ENCODE data around the gene TTC34. TPM values are rescaled to one million over a fixed set of nuclear protein-coding genes. Genes with fewer than 3 reads are reported as not detected.

TTC34 gene
- total RNA-seq, 4 donors from 2014 or later: 0.84 to 1.2 (median 1.0) TPM

DNA sequence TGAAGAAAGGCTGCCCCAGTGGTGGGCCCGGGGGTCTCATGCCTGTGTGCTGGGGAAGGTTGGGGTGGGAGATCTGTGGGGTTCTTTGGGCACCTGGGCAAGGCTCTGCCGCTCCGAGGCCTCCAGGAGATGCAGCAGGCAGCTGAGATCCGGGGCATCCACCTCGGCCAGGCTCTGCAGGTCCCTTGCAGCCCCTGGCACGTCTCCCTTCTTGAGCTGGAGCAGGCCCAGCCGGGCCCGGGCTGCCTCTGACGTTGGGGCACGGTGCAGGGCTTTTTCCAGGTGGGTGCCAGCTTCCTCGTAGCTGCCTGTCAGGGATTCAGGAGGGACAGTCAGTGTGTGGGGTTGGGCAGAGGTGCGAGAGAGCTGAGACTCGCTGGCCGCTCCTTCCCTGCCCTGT is 157.3 kb downstream of the TTC34 start:
- H3K36me3 ChIP-seq: no peaks in the 10 kb centered on the region
- no peaks in the 10 kb centered on the region for H3K27me3 ChIP-seq
- TF ChIP-seq, protein P1, sequence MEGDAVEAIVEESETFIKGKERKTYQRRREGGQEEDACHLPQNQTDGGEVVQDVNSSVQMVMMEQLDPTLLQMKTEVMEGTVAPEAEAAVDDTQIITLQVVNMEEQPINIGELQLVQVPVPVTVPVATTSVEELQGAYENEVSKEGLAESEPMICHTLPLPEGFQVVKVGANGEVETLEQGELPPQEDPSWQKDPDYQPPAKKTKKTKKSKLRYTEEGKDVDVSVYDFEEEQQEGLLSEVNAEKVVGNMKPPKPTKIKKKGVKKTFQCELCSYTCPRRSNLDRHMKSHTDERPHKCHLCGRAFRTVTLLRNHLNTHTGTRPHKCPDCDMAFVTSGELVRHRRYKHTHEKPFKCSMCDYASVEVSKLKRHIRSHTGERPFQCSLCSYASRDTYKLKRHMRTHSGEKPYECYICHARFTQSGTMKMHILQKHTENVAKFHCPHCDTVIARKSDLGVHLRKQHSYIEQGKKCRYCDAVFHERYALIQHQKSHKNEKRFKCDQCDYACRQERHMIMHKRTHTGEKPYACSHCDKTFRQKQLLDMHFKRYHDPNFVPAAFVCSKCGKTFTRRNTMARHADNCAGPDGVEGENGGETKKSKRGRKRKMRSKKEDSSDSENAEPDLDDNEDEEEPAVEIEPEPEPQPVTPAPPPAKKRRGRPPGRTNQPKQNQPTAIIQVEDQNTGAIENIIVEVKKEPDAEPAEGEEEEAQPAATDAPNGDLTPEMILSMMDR (IDR thresholded peaks at IDR 0.05): no peak
- TF ChIP-seq EP300 (IDR thresholded peaks at IDR 0.05) (no peak), POLR2A (IDR thresholded peaks at IDR 0.05) (no peak)
- no peak overlapping the region for H3K27ac ChIP-seq
- 94 to 96% methylated on average over 9 to 10 of the region's 14 CpGs for WGBS, 2 donors
- H3K9me3 ChIP-seq: peaks cover 0 to 35% (median 0%) of the 10 kb centered on the region in 4 donors
- H3K4me3 ChIP-seq: no peak overlapping the region
- peaks cover 0 to 31% (median 10%) of the 10 kb centered on the region in 4 donors for H3K4me1 ChIP-seq
- no peak for DNase-seq (ENCODE audit: low spot score in 2 of 2)

DNA sequence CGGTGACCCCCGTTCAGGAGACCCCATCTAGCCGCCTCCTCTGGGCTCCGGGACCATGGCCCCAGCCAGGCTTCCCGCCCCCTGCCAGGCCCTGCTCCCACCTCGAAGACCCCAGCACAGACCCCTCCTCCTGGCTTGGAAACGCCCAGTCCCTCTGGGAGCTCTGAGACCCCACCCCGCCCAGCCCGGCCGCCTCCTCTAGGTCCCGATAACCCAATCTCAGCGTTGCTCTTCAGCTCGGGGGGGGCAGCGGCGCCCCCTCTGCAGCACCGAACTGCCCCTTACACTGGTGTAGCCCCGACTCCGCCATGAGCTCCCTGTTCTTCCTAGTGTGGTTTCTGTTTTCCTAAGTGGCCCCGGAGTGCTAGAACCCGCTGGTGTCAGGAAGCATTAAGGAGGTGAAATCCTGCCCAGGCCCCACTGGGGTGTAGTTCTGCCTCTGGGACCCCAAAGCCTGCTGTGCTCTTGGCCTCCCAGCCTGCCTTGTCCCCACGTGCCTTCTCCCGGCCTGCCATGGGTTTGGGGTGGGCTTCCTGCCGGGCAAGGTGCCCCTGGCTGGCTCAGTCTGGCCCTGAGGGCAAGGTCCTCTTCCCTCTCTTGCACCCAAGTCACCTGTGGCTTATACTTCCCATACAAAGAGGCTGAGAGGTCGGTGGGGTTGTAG is 157.9 kb downstream of the TTC34 start:
- peak overlapping the region; percentile 71 to 98 (median 89) for H3K4me3 ChIP-seq
- no peaks in the 10 kb centered on the region for H3K36me3 ChIP-seq
- TF ChIP-seq POLR2A (IDR thresholded peaks at IDR 0.05): no peak
- TF ChIP-seq, protein P1 (IDR thresholded peaks at IDR 0.05): peak in 1 of 5 experiments; percentile 10
- no peak for TF ChIP-seq EP300 (IDR thresholded peaks at IDR 0.05)
- 10 to 11% methylated on average over 23 to 24 of the region's 24 CpGs for WGBS, 2 donors
- no peak for DNase-seq (ENCODE audit: low spot score in 2 of 2)
- peak overlapping the region in 1 of 4 donors; percentile 88 for H3K27ac ChIP-seq
- no peaks in the 10 kb centered on the region for H3K27me3 ChIP-seq
- peaks cover 0 to 31% (median 10%) of the 10 kb centered on the region in 4 donors for H3K4me1 ChIP-seq
- H3K9me3 ChIP-seq: peaks cover 0 to 29% (median 0%) of the 10 kb centered on the region in 4 donors

DNA sequence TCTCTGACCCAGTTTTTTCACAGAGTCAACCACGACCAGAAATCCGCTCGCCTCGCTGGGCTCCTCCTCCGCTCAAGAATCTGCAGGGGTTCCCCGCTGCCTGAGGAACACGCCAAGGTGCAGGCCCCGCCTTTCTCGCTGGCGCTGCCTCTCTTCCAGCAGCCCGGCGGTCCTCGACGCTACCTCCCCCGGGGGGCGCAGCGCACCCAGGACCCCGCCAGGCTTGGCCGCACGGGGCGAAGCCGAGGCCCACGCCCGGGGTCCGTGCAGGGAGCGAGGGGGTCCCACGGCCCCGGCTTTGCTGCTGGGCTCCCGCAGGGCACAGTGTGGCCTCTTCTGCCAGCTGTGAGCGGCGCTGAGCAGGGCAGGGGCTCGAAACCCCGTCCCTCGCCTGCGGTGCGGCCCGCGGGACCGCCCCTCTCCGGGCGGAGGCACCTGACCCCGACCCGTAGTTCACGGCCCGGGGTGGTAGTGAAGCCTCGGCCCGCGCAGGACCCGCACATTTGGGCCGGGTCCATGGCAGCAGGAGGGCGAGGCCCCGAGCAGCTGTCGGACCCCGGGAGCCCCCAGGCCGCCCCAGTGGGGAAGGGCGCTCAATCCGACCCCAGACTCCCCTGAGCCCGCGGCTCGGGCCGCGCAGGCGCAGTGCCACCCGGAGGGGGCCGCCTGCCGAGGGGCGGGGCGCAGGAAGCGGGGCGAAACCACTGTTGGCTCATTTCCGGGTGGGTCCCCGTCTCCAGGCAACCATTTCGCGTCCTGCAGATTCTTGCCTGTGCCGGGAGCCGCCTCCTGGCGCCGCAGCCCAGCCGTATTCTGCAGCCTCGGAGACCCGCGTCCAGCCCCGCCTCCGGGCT is 158.7 kb downstream of the TTC34 start:
- DNase-seq (ENCODE audit: low spot score in 2 of 2): peak; percentile 78 to 80
- Histone ChIP-seq H3K36me3 (no peaks in the 10 kb centered on the region), H3K27ac (peak overlapping the region; percentile 42 to 96 (median 88)), H3K27me3 (no peaks in the 10 kb centered on the region), H3K4me3 (peak overlapping the region; percentile 71 to 98 (median 89)), H3K4me1 (peaks cover 0 to 31% (median 10%) of the 10 kb centered on the region in 4 donors), H3K9me3 (peaks cover 0 to 21% (median 0%) of the 10 kb centered on the region in 4 donors)
- WGBS, 2 donors: 0 to 1% methylated on average over 30 to 47 of the region's 84 CpGs
- TF ChIP-seq, protein P1 (IDR thresholded peaks at IDR 0.05): peak in 1 of 5 experiments; percentile 35
- TF ChIP-seq POLR2A (IDR thresholded peaks at IDR 0.05) (peak; percentile 78 to 86), EP300 (IDR thresholded peaks at IDR 0.05) (peak; percentile 40 to 88)

DNA sequence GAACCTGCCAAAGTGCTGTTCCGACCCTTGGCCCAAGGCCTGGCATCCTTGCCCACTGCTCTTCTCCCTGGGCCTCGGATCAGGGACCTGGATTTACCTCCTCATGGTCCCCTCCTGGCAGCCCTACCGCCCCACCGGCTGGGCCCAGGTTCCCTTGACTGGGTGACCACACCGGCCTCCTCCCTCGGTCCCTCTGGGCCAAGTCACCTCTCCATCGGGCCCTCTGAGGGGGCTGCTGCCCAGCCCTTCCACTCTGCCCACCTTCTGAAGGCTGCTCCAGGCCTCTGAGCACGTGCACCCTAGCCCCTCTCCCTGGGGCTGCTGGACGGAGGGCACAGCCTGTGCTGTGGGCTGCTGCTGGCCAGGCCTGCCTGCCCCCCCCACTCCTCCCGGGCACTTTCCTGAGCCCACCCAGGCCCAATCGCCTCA is 159.3 kb downstream of the TTC34 start:
- TF ChIP-seq POLR2A (IDR thresholded peaks at IDR 0.05) (no peak), EP300 (IDR thresholded peaks at IDR 0.05) (no peak)
- TF ChIP-seq, protein P1 (IDR thresholded peaks at IDR 0.05): no peak
- no peaks in the 10 kb centered on the region for H3K36me3 ChIP-seq
- peaks cover 0 to 17% (median 0%) of the 10 kb centered on the region in 4 donors for H3K9me3 ChIP-seq
- H3K4me1 ChIP-seq: peaks cover 0 to 31% (median 10%) of the 10 kb centered on the region in 4 donors
- peak overlapping the region; percentile 71 to 98 (median 89) for H3K4me3 ChIP-seq
- WGBS, 2 donors: 32% methylated on average over 10 to 11 of the region's 11 CpGs
- peak overlapping the region in 2 of 4 donors; percentile 88 to 96 for H3K27ac ChIP-seq
- no peak for DNase-seq (ENCODE audit: low spot score in 2 of 2)
- H3K27me3 ChIP-seq: no peaks in the 10 kb centered on the region
